Hepatocyte (in vitro differentiated cells): ENCODE data around the gene RPL41. TPM values are rescaled to one million over a fixed set of nuclear protein-coding genes. Genes with fewer than 3 reads are reported as not detected.

Experiments used
- DNase-seq: peaks from one replicate; pipeline ENCODE4 v3.0.0-alpha.2; 2016; ENCODE audit warnings: low spot score
- H2AFZ ChIP-seq: fragments of 200-600 bp; sonication (generic); 2 replicates; pipeline ENCODE4 v1.6.0; 2016; ENCODE audit warnings: antibody characterized with exemption, mild to moderate bottlenecking
- H3K27ac ChIP-seq: fragments of 200-600 bp; sonication (generic); 2 replicates; pipeline ENCODE4 v1.5.1; 2016; ENCODE audit warnings: mild to moderate bottlenecking
- H3K27me3 ChIP-seq: fragments of 200-600 bp; sonication (generic); 2 replicates; pipeline ENCODE4 v1.6.1; 2016
- H3K36me3 ChIP-seq: fragments of 200-600 bp; sonication (generic); replicated peaks from 2 replicates; pipeline ENCODE4 v1.5.1; 2016; ENCODE audit warnings: low read depth; ENCODE audit not compliant: insufficient read depth
- H3K4me1 ChIP-seq: fragments of 200-600 bp; sonication (generic); 2 replicates; pipeline ENCODE4 v1.5.1; 2016; ENCODE audit warnings: mild to moderate bottlenecking, moderate library complexity; ENCODE audit not compliant: insufficient read depth
- H3K4me2 ChIP-seq: fragments of 200-600 bp; sonication (generic); 2 replicates; pipeline ENCODE4 v1.6.0; 2016
- H3K4me3 ChIP-seq: fragments of 200-600 bp; sonication (generic); 2 replicates; pipeline ENCODE4 v1.5.1; 2016; ENCODE audit warnings: mild to moderate bottlenecking
- H3K79me2 ChIP-seq: fragments of 200-600 bp; sonication (generic); 2 replicates; pipeline ENCODE4 v1.6.0; 2017; ENCODE audit warnings: mild to moderate bottlenecking
- H3K9me2 ChIP-seq: fragments of 200-600 bp; sonication (generic); replicated peaks from 2 replicates; pipeline ENCODE4 v1.6.0; 2017; ENCODE audit warnings: mild to moderate bottlenecking; ENCODE audit not compliant: insufficient read depth
- H3K9me3 ChIP-seq: fragments of 200-600 bp; sonication (generic); 2 replicates; pipeline ENCODE4 v1.5.1; 2016; ENCODE audit warnings: low read depth, mild to moderate bottlenecking
- H4K20me1 ChIP-seq: fragments of 200-600 bp; sonication (generic); 2 replicates; pipeline ENCODE4 v1.6.0; 2016; ENCODE audit warnings: mild to moderate bottlenecking; ENCODE audit not compliant: insufficient read depth, poor library complexity, severe bottlenecking
- CTCF ChIP-seq: fragments of 200-600 bp; sonication (generic); IDR thresholded peaks from 2 replicates; pipeline ENCODE4 v1.5.1; 2016; ENCODE audit warnings: antibody characterized with exemption, mild to moderate bottlenecking; ENCODE audit not compliant: poor library complexity
- EZH2 ChIP-seq: fragments of 200-600 bp; sonication (generic); IDR thresholded peaks from 2 replicates; pipeline ENCODE4 v1.6.1; 2016; ENCODE audit warnings: antibody characterized with exemption, mild to moderate bottlenecking, borderline replicate concordance
- EZH2phosphoT487 ChIP-seq: fragments of 200-600 bp; sonication (generic); IDR thresholded peaks from one replicate; pipeline ENCODE4 v1.6.1; 2018; ENCODE audit warnings: antibody characterized with exemption, mild to moderate bottlenecking, low read depth, moderate library complexity; ENCODE audit not compliant: unreplicated experiment, severe bottlenecking
- WGBS: methylation state at CpG from one replicate; pipeline ENCODE4 v1.1.6; 2016; ENCODE audit warnings: low lambda C conversion rate; ENCODE audit errors: missing lambda C conversion rate; 5-methylcytosine and 5-hydroxymethylcytosine counted together
- polyA plus RNA-seq: library from polyadenylated mRNA; unstranded; fragments of >200 nt; fragmentation: Nextera tagmentation; extraction: Ambion mirVana; gene quantifications from 2 replicates; pipeline ENCODE4 v1.2.1, GENCODE V29; 2016
- total RNA-seq: library from RNA; depleted of rRNA; stranded (reverse); fragments of >200 nt; gene quantifications from 2 replicates; pipeline ENCODE4 v1.2.3, GENCODE V29; 2014

RPL41 gene
- total and polyA plus RNA-seq, 2 experiments from 2014 or later: 2,240 to 2,801 TPM

DNA sequence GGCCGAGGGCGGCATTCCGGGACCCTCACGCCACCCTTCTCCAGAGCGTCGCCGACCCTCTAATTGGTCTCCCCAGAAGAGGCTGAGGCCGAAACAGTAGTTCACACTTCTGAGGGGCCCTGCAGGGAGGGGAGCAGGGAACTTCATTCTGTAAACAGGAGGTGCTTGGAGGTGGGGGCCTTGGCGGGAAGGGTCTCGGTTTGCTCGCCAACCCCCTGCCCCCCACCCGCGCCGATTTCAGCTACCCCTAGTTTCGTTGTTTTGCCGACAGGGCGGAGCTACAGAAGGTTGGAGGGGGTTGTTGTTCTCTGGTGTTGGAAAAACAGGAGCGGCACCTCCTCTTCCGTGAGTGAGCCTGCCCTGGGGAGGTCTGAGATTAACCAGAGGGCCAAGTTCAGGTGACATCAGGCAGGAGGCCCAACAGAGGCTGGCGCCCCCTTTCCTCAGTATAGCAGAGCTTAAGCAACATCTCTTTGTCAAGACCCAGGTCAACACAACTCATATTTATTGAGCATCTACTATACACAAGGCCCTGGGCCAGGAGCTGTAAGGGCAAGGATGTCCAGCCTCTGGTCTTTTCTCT lies 35.8 kb upstream of the RPL41 start:
- no peak overlapping the region for H2AFZ ChIP-seq
- WGBS: 3% methylated on average over 9 of the region's 20 CpGs
- peak; percentile 89 for DNase-seq

DNA sequence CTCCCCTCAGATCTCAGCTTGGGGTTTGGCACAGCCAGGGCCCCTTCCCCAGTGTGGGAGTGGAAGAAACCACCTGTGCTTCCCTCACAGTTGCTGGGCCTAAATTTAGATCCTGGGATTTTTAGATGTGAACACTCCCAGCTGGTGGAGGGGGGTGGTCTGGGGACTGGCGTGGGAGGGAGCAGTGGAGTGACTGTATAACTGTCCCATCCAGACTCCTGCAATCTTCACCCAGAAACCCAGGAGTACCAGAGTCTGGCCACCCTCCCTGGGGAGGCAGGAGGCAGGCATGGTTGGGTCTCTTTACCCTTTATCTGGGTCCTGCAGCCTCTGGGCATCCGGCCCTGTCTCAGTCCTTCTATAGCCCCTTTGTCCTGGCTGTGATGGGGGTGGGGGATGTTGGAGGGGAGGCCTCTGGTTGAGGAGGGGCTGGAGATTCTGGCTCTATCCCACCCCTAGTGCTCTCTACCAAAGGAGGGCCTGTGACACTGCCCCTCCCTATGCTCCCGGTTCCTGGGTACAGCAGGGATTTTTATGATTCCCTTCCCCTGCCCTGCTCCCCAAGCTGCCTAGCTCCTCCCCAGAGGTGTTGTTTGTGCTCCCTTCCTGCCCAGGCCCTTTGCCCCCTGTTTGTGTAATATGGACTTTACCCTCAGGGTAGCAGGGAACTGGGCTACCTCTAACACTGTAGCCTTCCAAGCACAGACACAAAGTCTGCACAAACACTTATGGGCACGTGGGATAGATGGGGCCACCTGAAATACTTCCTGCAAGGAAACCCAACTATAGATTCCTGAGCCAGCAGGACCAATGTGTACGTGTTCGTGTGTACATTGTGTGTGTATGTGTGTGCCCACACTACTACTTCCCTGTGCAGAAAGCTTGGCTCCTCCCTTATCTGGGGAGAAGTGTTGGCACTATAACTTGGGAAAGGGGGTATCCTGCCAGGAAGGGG lies 34.8 kb upstream of the RPL41 start:
- Histone ChIP-seq H3K9me3 (no peaks in the 10 kb centered on the region), H3K4me2 (peak overlapping the region; percentile 86), H3K4me1 (peaks cover 7% of the 10 kb centered on the region)

More for the DNA sequence above, 35.8 kb upstream of the RPL41 start:
- Histone ChIP-seq H3K79me2 (peaks cover 36% of the 10 kb centered on the region), H4K20me1 (no peaks in the 10 kb centered on the region), H3K9me2 (no peaks in the 10 kb centered on the region), H3K4me3 (peak overlapping the region; percentile 52), H3K27me3 (no peaks in the 10 kb centered on the region), H3K27ac (peak overlapping the region; percentile 99), H3K4me2 (peak overlapping the region; percentile 86), H3K9me3 (no peaks in the 10 kb centered on the region), H3K36me3 (no peaks in the 10 kb centered on the region), H3K4me1 (no peaks in the 10 kb centered on the region)
- TF ChIP-seq EZH2 (no peak), CTCF (peak; percentile 3)

DNA sequence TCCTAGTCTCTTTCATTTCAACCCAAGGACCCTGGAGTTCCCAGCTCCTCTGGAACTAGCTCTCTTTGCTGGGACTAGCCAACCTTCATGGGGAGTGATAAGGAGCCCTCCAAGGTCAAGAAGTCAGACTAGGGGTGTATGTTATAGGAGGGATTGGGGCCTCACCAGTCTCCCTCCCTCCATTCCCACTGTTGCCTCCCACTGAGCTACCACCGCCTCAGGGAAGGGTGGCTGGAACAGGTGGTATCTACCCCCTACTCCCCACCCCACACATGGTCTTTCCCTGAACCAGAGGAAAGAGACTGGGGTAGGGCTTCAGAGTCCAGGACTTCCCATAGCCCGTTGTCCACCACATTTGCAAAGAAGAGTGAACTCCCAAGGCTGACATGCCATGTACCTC lies 34.1 kb upstream of the RPL41 start:
- Histone ChIP-seq H4K20me1 (no peaks in the 10 kb centered on the region), H3K9me3 (no peaks in the 10 kb centered on the region), H3K4me1 (peaks cover 7% of the 10 kb centered on the region), H2AFZ (no peak overlapping the region), H3K9me2 (no peaks in the 10 kb centered on the region), H3K27me3 (no peaks in the 10 kb centered on the region), H3K4me3 (no peak overlapping the region), H3K4me2 (peak overlapping the region; percentile 86), H3K79me2 (peaks cover 38% of the 10 kb centered on the region), H3K36me3 (no peaks in the 10 kb centered on the region), H3K27ac (peak overlapping the region; percentile 95)
- no peak for TF ChIP-seq EZH2phosphoT487
- no peak for TF ChIP-seq EZH2
- no peak for TF ChIP-seq CTCF
- DNase-seq: no peak
- WGBS: 72% methylated on average over 2 of the region's 2 CpGs

More for the DNA sequence above, 34.8 kb upstream of the RPL41 start:
- WGBS: 44% methylated on average over 6 of the region's 6 CpGs
- Histone ChIP-seq H3K27ac (peak overlapping the region; percentile 99), H2AFZ (no peak overlapping the region), H3K36me3 (no peaks in the 10 kb centered on the region), H3K9me2 (no peaks in the 10 kb centered on the region), H3K79me2 (peaks cover 38% of the 10 kb centered on the region), H4K20me1 (no peaks in the 10 kb centered on the region), H3K27me3 (no peaks in the 10 kb centered on the region), H3K4me3 (peak overlapping the region; percentile 52)
- TF ChIP-seq EZH2: no peak
- TF ChIP-seq EZH2phosphoT487: no peak
- no peak for TF ChIP-seq CTCF
- peak; percentile 85 for DNase-seq
